Measurements from ENCODE around the gene STK39.

STK39 gene

GRCh38 chr2:168035458-168035857 is 211.9 kb downstream of the STK39 start:
- DNase-seq = no peak

- no peak for DNase-seq
Observed at GRCh38 chr2:168034616-168035015, 212.8 kb downstream of the STK39 start.

- no peak for DNase-seq
Observed at GRCh38 chr2:168033966-168034365, 213.4 kb downstream of the STK39 start.

- no peak for DNase-seq
Observed at GRCh38 chr2:168032091-168032490, 215.3 kb downstream of the STK39 start.

- DNase-seq = no peak
Observed at GRCh38 chr2:168030862-168031624, 216.4 kb downstream of the STK39 start.

GRCh38 chr2:168029071-168029470 is 218.3 kb downstream of the STK39 start:
- no peak for DNase-seq

GRCh38 chr2:168028362-168028761 is 219.0 kb downstream of the STK39 start:
- no peak for DNase-seq

GRCh38 chr2:168025487-168026202 is 221.8 kb downstream of the STK39 start:
- peak; percentile 10 for DNase-seq

GRCh38 chr2:168024459-168024858 is 222.9 kb downstream of the STK39 start:
- DNase-seq = no peak

- DNase-seq = no peak
Observed at GRCh38 chr2:168021800-168022587, 225.4 kb downstream of the STK39 start.

- no peak for DNase-seq
Observed at GRCh38 chr2:168015274-168015953, 232.0 kb downstream of the STK39 start.

GRCh38 chr2:168009900-168010299 is 237.5 kb downstream of the STK39 start:
- no peak for DNase-seq

- no peak for DNase-seq
Observed at GRCh38 chr2:168008646-168009195, 238.7 kb downstream of the STK39 start.

- DNase-seq = no peak
Observed at GRCh38 chr2:168006498-168006897, 240.9 kb downstream of the STK39 start.

GRCh38 chr2:168005586-168005985 is 241.8 kb downstream of the STK39 start:
- no peak for DNase-seq

GRCh38 chr2:168003876-168004275 is 243.5 kb downstream of the STK39 start:
- DNase-seq = no peak

- DNase-seq = no peak
Observed at GRCh38 chr2:168002021-168002553, 245.3 kb downstream of the STK39 start.

GRCh38 chr2:167992278-167992677 is 255.1 kb downstream of the STK39 start:
- DNase-seq = no peak

- no peak for DNase-seq
Observed at GRCh38 chr2:167990062-167990461, 257.3 kb downstream of the STK39 start.

- DNase-seq = no peak
Observed at GRCh38 chr2:167988296-167988695, 259.1 kb downstream of the STK39 start.

- DNase-seq = no peak
Observed at GRCh38 chr2:167987558-167987957, 259.8 kb downstream of the STK39 start.

GRCh38 chr2:167987026-167987425 is 260.4 kb downstream of the STK39 start:
- no peak for DNase-seq

Measured in GF-D8 (cell line).